CD14-positive monocyte (primary cell): ENCODE results near the gene PSMD13. TPM values are rescaled to one million over a fixed set of nuclear protein-coding genes. Genes with fewer than 3 reads are reported as not detected.

Experiments used
- DNase-seq, 3 donors: peaks; one replicate each; pipeline ENCODE4 v3.0.0-alpha.2; 2011 to 2022
- H2AFZ ChIP-seq: 2 replicates; pipeline ENCODE4 v1.6.0; 2012; ENCODE audit warnings: mild to moderate bottlenecking, low read depth, low read length, inconsistent platforms; ENCODE audit not compliant: insufficient read depth, poor library complexity, severe bottlenecking
- H3K27ac ChIP-seq, 2 donors: 1 replicate in 1 of 2; 2 replicates in 1 of 2; pipeline ENCODE4 v1.5.1; 2012 to 2013; ENCODE audit warnings: low read length in 2 of 2, control low read depth in 1 of 2, inconsistent platforms in 1 of 2, low read depth in 1 of 2, mild to moderate bottlenecking in 1 of 2
- H3K27me3 ChIP-seq, 2 donors: one replicate each; pipeline versions ENCODE4 v1.6.0 to v1.6.1; 2011 to 2013; ENCODE audit warnings: low read length in 2 of 2; ENCODE audit not compliant: control insufficient read depth in 2 of 2, insufficient read depth in 2 of 2
- H3K36me3 ChIP-seq, 2 donors: replicated peaks in 1 of 2; 1 replicate in 1 of 2; 2 replicates in 1 of 2; pipeline versions ENCODE4 v1.5.1 to v1.6.1; 2012 to 2013; ENCODE audit warnings: low read length in 2 of 2, control low read depth in 1 of 2, inconsistent platforms in 1 of 2, mild to moderate bottlenecking in 1 of 2; ENCODE audit not compliant: insufficient read depth in 2 of 2, control insufficient read depth in 1 of 2
- H3K4me1 ChIP-seq, 2 donors: 1 replicate in 1 of 2; 2 replicates in 1 of 2; pipeline versions ENCODE4 v1.5.1 to v1.6.1; 2012 to 2013; ENCODE audit warnings: low read length in 2 of 2, control low read depth in 1 of 2, inconsistent platforms in 1 of 2, mild to moderate bottlenecking in 1 of 2, moderate library complexity in 1 of 2; ENCODE audit not compliant: insufficient read depth in 2 of 2, control insufficient read depth in 1 of 2
- H3K4me2 ChIP-seq: replicated peaks from 2 replicates; pipeline ENCODE3; 2012; ENCODE audit warnings: low read length, moderate library complexity, mild to moderate bottlenecking; ENCODE audit not compliant: poor library complexity, severe bottlenecking; ENCODE audit errors: extremely low read depth
- H3K4me3 ChIP-seq, 3 experiments: fragments of 200-600 bp in 1 of 3; sonication (generic) in 1 of 3; replicated peaks in 1 of 3; 1 replicate in 2 of 3; 2 replicates in 1 of 3; pipeline ENCODE4 v1.5.1; 2011 to 2013; ENCODE audit warnings: low read length in 3 of 3, mild to moderate bottlenecking in 3 of 3, control low read depth in 2 of 3, low read depth in 2 of 3, inconsistent platforms in 1 of 3, moderate library complexity in 1 of 3
- H3K79me2 ChIP-seq: 2 replicates; pipeline ENCODE4 v1.6.0; 2012; ENCODE audit warnings: mild to moderate bottlenecking, control low read depth, inconsistent platforms, low read length, moderate library complexity; ENCODE audit not compliant: insufficient read depth
- H3K9ac ChIP-seq: 2 replicates; pipeline ENCODE4 v1.6.0; 2017; ENCODE audit warnings: low read length, mild to moderate bottlenecking; ENCODE audit not compliant: insufficient read depth, poor library complexity, severe bottlenecking
- H3K9me3 ChIP-seq, 2 donors: replicated peaks in 1 of 2; 1 replicate in 1 of 2; 2 replicates in 1 of 2; pipeline versions ENCODE4 v1.5.1 to v1.6.1; 2012 to 2013; ENCODE audit warnings: low read length in 2 of 2, control low read depth in 1 of 2; ENCODE audit not compliant: control insufficient read depth in 1 of 2, insufficient read depth in 1 of 2
- H4K20me1 ChIP-seq: 2 replicates; pipeline ENCODE4 v1.6.0; 2012; ENCODE audit warnings: mild to moderate bottlenecking, low read length, control low read depth, moderate library complexity; ENCODE audit not compliant: insufficient read depth
- H3K27ac Mint-ChIP-seq, 7 donors: one replicate each; pipeline ENCODE4 v1.8.0; 2020; ENCODE audit warnings: mild to moderate bottlenecking in 7 of 7, mixed read lengths in 7 of 7, moderate library complexity in 6 of 7, inconsistent platforms in 2 of 7
- H3K27me3 Mint-ChIP-seq, 3 donors: one replicate each; pipeline ENCODE4 v1.8.0; 2021 to 2022; ENCODE audit warnings: low read depth in 3 of 3, mild to moderate bottlenecking in 3 of 3, mixed read lengths in 3 of 3, moderate library complexity in 3 of 3, inconsistent platforms in 1 of 3
- H3K36me3 Mint-ChIP-seq, 2 donors: one replicate each; pipeline ENCODE4 v1.8.0; 2020; ENCODE audit warnings: mixed read lengths in 2 of 2, inconsistent platforms in 1 of 2, mild to moderate bottlenecking in 1 of 2
- H3K4me1 Mint-ChIP-seq: one replicate; pipeline ENCODE4 v1.8.0; 2020; ENCODE audit warnings: mild to moderate bottlenecking, mixed read lengths
- H3K4me3 Mint-ChIP-seq, 2 donors: one replicate each; pipeline ENCODE4 v1.8.0; 2020; ENCODE audit warnings: mild to moderate bottlenecking in 2 of 2, mixed read lengths in 2 of 2, moderate library complexity in 1 of 2
- H3K9me3 Mint-ChIP-seq, 7 donors: one replicate each; pipeline ENCODE4 v1.8.0; 2020 to 2022; ENCODE audit warnings: mixed read lengths in 7 of 7, mild to moderate bottlenecking in 6 of 7, moderate library complexity in 6 of 7, inconsistent platforms in 2 of 7
- WGBS: methylation state at CpG from one replicate; pipeline ENCODE4 v1.1.5; 2013; ENCODE audit warnings: missing lambda C conversion rate; ENCODE audit not compliant: insufficient coverage; 5-methylcytosine and 5-hydroxymethylcytosine counted together
- intact Hi-C, 2 donors: fragments of 100-400 bp; cut with micrococcal nuclease; formaldehyde crosslinking; loops; one replicate each; pipeline versions ENCODE4 v1.15.0 to v1.15.1; 2023
- polyA plus RNA-seq, 3 donors: library from polyadenylated mRNA; depleted of rRNA in 1 of 3; unstranded in 2 of 3; stranded (reverse) in 1 of 3; fragments of 300-500 nt in 2 of 3; fragments of >200 nt in 1 of 3; fragmentation: Illumina TruSeq in 2 of 3; gene quantifications; 1 replicate in 2 of 3; 2 replicates in 1 of 3; pipeline ENCODE4 v1.2.3, GENCODE V29; 2012 to 2021
- TF ChIP-seq, protein P1 (sequence below): fragments of 200-600 bp; IDR thresholded peaks from one replicate; pipeline ENCODE4 v1.8.0; 2022; ENCODE audit warnings: antibody characterized with exemption, mild to moderate bottlenecking

The PSMD13 gene
- polyA plus RNA-seq, 3 donors: 136 to 272 (median 218) TPM

DNA sequence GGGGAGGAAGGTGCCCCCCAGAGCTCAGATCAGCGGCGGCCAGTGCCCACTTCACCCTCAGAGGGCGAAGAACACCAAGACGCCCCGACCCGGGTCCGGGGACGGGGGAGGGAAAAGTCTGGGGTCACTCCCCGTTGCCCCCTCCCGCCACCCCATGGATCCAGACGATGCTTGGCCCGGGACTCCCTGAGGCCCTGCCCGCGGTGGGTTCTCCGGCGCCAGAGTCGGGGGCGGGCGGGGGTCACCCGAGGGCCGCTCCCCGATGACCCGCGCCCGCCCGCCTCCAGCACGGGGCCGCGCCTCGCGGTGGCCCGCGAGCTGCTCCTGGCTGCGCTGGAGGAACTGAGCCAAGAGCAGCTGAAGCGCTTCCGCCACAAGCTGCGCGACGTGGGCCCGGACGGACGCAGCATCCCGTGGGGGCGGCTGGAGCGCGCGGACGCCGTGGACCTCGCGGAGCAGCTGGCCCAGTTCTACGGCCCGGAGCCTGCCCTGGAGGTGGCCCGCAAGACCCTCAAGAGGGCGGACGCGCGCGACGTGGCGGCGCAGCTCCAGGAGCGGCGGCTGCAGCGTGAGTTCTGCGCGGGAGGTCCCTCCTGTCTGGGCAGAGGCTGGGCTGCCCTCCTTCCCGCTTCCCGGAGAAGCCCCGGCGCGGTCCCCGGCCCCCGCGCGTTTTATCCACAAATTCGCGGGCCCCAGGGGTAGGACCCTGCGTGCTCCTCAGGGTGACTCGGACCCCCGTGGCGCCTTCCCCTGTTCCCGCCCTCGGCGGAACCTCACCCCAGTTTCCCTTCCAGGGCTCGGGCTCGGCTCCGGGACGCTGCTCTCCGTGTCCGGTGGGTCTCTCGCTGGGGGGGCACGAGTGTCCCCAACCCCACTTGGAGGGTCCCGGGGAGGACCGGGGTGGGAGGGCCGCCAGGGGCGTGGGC is 42.5 kb downstream of the PSMD13 start:
- peaks cover 5% of the 10 kb centered on the region for H4K20me1 ChIP-seq
- peaks cover 14 to 16% of the 10 kb centered on the region in 2 donors for H3K36me3 Mint-ChIP-seq
- peak overlapping the region in 1 of 2 donors; percentile 88 for H3K4me3 Mint-ChIP-seq
- H3K27ac ChIP-seq: no peak overlapping the region
- H3K4me1 Mint-ChIP-seq: peaks cover 35% of the 10 kb centered on the region
- TF ChIP-seq, protein P1, sequence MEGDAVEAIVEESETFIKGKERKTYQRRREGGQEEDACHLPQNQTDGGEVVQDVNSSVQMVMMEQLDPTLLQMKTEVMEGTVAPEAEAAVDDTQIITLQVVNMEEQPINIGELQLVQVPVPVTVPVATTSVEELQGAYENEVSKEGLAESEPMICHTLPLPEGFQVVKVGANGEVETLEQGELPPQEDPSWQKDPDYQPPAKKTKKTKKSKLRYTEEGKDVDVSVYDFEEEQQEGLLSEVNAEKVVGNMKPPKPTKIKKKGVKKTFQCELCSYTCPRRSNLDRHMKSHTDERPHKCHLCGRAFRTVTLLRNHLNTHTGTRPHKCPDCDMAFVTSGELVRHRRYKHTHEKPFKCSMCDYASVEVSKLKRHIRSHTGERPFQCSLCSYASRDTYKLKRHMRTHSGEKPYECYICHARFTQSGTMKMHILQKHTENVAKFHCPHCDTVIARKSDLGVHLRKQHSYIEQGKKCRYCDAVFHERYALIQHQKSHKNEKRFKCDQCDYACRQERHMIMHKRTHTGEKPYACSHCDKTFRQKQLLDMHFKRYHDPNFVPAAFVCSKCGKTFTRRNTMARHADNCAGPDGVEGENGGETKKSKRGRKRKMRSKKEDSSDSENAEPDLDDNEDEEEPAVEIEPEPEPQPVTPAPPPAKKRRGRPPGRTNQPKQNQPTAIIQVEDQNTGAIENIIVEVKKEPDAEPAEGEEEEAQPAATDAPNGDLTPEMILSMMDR: no peak
- H3K36me3 ChIP-seq: no peaks in the 10 kb centered on the region
- peaks cover 52 to 70% (median 55%) of the 10 kb centered on the region in 3 donors for H3K27me3 Mint-ChIP-seq
- peak in 2 of 3 donors; percentile 31 to 33 for DNase-seq
- WGBS: 12% methylated on average over 95 of the region's 97 CpGs
- peak overlapping the region; percentile 68 for H3K4me2 ChIP-seq
- intact Hi-C loops: no loop called here
- peaks cover 0 to 27% (median 18%) of the 10 kb centered on the region in 7 donors for H3K9me3 Mint-ChIP-seq
- H2AFZ ChIP-seq: peak overlapping the region; percentile 67
- H3K9me3 ChIP-seq: peaks cover 0 to 15% of the 10 kb centered on the region in 2 donors
- H3K4me1 ChIP-seq: peaks cover 34 to 48% of the 10 kb centered on the region in 2 donors
- H3K27me3 ChIP-seq: peaks cover 40 to 52% of the 10 kb centered on the region in 2 donors
- no peaks in the 10 kb centered on the region for H3K79me2 ChIP-seq
- H3K27ac Mint-ChIP-seq: no peak overlapping the region
- peak overlapping the region in 1 of 3 experiments; percentile 61 for H3K4me3 ChIP-seq
- no peak overlapping the region for H3K9ac ChIP-seq

DNA sequence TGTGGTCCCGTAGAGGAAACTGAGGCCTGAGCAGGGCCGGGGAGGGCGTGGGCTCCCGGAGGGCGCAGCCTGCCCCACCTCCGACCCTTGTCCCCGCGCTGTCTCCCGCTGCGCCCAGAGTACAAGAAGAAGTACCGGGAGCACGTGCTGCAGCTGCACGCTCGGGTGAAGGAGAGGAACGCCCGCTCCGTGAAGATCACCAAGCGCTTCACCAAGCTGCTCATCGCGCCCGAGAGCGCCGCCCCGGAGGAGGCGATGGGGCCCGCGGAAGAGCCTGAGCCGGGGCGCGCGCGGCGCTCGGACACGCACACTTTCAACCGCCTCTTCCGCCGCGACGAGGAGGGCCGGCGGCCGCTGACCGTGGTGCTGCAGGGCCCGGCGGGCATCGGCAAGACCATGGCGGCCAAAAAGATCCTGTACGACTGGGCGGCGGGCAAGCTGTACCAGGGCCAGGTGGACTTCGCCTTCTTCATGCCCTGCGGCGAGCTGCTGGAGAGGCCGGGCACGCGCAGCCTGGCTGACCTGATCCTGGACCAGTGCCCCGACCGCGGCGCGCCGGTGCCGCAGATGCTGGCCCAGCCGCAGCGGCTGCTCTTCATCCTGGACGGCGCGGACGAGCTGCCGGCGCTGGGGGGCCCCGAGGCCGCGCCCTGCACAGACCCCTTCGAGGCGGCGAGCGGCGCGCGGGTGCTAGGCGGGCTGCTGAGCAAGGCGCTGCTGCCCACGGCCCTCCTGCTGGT is 43.4 kb downstream of the PSMD13 start:
- H3K36me3 ChIP-seq: no peaks in the 10 kb centered on the region

More for the DNA sequence above, 43.4 kb downstream of the PSMD13 start:
- H3K4me1 ChIP-seq: peaks cover 30 to 40% of the 10 kb centered on the region in 2 donors
- peak overlapping the region; percentile 68 for H3K4me2 ChIP-seq
- peaks cover 5% of the 10 kb centered on the region for H4K20me1 ChIP-seq
- peak overlapping the region; percentile 67 for H2AFZ ChIP-seq
- TF ChIP-seq, protein P1: no peak
- H3K9ac ChIP-seq: no peak overlapping the region
- peak; percentile 44 to 47 (median 44) for DNase-seq
- H3K36me3 Mint-ChIP-seq: peaks cover 14 to 16% of the 10 kb centered on the region in 2 donors
- intact Hi-C loops: no loop called here
- peaks cover 40 to 52% of the 10 kb centered on the region in 2 donors for H3K27me3 ChIP-seq
- H3K4me3 Mint-ChIP-seq: peak overlapping the region; percentile 72 to 85
- peaks cover 52 to 75% (median 55%) of the 10 kb centered on the region in 3 donors for H3K27me3 Mint-ChIP-seq
- peaks cover 0 to 27% (median 18%) of the 10 kb centered on the region in 7 donors for H3K9me3 Mint-ChIP-seq
- H3K4me3 ChIP-seq: peak overlapping the region in 1 of 3 experiments; percentile 61
- peak overlapping the region in 1 of 7 donors; percentile 54 for H3K27ac Mint-ChIP-seq
- no peaks in the 10 kb centered on the region for H3K79me2 ChIP-seq
- 5% methylated on average over 85 of the region's 85 CpGs for WGBS
- peaks cover 31% of the 10 kb centered on the region for H3K4me1 Mint-ChIP-seq
- H3K9me3 ChIP-seq: peaks cover 0 to 15% of the 10 kb centered on the region in 2 donors
- no peak overlapping the region for H3K27ac ChIP-seq
